ENCODE measurements around the gene ZBED6.

DNA sequence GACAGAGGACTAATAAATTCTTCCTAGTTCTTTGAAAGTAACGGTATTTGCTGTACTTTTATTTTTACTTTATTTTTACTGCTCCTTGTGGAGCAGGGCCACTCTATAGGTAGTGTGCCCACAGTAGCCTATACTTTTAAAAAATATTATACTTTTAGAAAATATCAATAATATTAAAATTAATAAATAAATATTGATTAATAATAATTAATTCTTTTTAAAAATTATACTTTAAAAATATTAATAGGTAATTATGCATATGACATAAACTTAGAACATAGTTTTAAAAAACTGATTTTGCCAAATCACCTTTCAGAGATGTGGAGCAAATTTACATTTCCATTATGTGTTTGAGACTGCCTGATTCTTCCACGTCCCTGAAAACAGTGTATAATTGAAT lies 30.8 kb downstream of the ZBED6 start:
- TF ChIP-seq, protein P1, sequence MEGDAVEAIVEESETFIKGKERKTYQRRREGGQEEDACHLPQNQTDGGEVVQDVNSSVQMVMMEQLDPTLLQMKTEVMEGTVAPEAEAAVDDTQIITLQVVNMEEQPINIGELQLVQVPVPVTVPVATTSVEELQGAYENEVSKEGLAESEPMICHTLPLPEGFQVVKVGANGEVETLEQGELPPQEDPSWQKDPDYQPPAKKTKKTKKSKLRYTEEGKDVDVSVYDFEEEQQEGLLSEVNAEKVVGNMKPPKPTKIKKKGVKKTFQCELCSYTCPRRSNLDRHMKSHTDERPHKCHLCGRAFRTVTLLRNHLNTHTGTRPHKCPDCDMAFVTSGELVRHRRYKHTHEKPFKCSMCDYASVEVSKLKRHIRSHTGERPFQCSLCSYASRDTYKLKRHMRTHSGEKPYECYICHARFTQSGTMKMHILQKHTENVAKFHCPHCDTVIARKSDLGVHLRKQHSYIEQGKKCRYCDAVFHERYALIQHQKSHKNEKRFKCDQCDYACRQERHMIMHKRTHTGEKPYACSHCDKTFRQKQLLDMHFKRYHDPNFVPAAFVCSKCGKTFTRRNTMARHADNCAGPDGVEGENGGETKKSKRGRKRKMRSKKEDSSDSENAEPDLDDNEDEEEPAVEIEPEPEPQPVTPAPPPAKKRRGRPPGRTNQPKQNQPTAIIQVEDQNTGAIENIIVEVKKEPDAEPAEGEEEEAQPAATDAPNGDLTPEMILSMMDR (IDR thresholded peaks at IDR 0.05; ENCODE audit: insufficient read depth, low read depth, low read length): no peak
- no peak for TF ChIP-seq EZH2 (IDR thresholded peaks at IDR 0.05; ENCODE audit: insufficient read depth, low read length)

Data from astrocyte (in vitro differentiated cells and primary cell).